Activated CD8-positive, alpha-beta memory T cell treated with anti-CD3 and anti-CD28 coated beads for 1 hour (primary cell): Measurements from ENCODE around the gene SLC39A10.
"Not testable (repeated sequence)": the region's sequence is repeated elsewhere in the genome, so short reads cannot be mapped to it uniquely, and the experiment has no call there.

Experiments
- DNase-seq, 2 donors: peaks; one replicate each; pipeline ENCODE4 v3.0.0-alpha.2; 2020; ENCODE audit warnings: low read depth in 1 of 2; ENCODE audit errors: extremely low read depth in 1 of 2

Gene SLC39A10

DNA sequence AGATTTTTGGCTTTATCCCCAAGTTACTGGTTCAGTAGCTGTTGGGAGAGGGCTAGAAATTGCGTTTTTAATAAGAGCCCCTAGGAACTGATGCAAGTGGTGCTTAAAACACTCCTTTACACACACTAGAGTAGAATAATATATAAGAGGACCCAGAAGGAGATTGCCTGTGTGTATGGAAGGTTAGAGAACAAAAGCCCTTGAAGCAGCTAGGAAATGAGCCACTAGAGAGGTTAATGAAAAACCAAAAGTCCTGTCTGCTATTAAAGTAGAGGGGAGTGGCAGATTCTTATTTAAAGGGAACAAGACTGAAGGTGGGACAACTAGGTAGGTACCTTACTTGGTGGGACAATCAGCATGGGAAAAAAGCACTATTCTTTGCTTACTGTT, 14.4 kb upstream of the SLC39A10 start:
- no peak for DNase-seq

DNA sequence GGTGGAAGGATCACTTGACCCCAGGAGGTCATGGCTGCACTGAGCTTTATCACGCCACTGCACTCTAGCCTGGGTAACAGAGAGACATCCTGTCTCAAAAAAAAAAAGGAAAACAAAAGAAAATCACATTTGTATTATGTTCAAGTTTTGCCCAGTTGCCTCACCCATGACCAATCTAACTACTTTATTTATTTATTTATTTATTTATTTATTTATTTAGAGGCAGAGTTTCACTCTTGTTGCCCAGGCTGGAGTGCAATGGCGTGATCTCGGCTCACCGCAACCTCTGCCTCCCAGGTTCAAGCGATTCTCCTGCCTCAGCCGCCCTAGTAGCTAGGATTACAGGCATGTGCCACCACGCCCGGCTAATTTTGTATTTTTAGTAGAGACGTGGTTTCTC, 12.3 kb upstream of the SLC39A10 start:
- DNase-seq: not testable (repeated sequence)

DNA sequence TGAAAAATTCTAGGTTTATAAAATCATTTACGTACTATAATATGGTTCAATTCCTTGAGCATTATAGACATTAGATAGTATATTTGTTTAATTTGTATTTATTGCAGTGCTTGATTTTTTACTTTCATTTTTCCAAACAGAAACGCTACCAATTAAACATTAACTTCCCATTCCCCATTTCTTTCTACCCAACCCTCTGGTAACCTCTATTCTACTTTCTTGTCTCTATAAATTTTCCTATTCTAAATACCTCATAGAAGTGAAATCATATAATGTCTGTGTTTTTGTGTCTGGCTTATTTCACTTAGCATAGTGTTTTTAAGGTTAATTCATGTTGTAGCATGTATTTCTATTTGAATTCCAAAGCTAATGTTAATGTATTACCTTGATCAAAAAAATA, 11.6 kb upstream of the SLC39A10 start:
- no peak for DNase-seq

DNA sequence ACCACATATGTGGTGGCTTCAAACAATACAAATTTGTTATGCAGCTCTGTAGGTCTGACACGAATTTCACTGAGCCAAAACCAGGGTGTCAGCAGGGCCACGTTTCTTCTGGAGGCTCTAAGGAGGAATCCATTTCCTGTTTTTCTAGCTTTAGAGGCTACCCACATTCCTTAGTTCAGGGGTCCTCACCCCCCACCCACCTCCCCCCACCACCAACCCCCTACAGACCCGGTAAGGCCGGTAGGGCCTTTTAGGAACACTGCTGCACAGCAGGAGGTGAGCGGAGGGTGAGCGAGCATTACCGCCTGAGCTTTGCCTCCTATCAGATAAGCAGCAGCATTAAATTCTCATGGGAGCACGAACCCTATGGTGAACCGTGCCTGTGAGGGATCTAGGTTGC, 10.6 kb upstream of the SLC39A10 start:
- no peak for DNase-seq

DNA sequence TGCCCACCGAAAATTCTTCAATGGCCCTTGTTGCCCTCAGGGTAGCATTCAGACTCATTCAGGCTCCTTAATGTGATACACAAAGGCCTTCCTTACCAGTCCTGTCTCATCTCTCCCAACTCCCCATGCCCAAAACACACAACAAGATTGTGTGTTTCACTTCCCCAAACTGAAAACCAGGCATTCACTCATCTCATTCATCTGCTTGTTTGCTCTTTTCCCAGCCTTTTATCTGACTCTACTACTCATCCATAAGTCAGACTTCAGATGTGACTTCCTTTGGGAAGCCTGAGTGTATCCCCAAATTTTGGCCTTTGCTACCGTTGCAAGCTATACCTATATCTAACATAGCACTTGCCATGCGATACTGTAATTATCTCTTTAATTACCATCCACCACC, 9.7 kb upstream of the SLC39A10 start:
- DNase-seq: no peak

DNA sequence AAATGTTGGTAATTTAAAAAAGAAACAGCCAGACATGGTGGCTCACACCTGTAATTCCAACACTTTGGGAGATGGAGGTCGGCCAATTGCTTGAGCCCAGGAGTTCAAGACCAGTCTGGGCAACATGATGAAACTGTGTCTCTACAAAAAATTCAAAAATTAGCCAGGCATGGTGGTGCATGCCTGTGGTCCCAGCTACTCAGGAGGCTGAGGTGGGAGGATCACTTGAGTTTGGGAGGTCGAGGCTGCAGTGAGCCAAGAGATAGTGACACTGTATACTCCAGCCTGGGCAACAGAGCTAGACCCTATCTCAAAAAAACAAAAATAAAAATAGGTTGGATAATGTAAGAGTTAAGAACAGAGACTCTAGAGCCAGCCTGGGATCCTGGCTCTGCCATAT, 8.7 kb upstream of the SLC39A10 start:
- not testable (repeated sequence) for DNase-seq

DNA sequence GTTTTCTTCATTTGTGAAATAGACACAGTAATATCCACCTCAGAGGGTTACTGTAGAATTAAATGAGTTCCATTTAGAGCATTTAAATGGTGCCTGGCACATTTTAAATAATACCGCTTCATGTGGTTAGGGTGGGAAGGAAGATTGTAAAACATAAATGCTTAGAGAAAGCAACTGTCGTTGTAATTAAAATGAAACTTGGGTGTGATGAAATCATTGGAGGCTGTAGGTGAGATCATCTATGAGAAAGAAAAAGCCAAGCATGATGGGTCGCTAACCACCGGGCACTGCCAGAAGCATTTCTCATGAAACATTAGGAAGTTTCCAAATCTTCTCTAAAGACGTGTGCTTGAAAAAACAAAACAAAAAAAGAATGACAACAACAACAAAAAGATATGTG, 8.2 kb upstream of the SLC39A10 start:
- DNase-seq: no peak

DNA sequence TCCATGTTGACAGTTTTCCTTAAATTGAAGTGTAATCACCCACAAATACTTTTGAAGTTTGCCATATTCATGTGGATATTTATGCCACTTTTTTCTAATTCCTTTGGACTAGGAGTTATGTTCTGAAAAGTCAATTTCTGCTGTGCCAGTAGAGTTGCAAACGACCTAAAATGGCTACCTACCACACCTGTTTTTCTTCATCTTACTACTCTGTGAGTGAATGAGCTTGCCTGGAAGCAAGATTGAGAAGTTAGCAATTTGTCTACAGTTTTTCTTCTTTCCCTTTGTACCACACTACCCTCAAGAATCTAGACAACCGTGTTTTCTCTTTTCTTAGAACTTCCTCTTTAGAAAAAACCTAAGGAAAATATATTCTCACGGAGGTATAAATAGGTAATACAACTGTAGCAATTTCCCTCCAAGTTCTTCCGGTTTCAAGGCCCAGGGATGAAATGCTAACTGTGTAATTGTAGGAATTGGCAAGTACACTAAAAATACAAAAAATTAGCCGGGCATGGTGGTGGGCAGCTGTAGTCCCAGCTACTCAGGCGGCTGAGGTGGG, 7.3 kb upstream of the SLC39A10 start:
- no peak for DNase-seq

DNA sequence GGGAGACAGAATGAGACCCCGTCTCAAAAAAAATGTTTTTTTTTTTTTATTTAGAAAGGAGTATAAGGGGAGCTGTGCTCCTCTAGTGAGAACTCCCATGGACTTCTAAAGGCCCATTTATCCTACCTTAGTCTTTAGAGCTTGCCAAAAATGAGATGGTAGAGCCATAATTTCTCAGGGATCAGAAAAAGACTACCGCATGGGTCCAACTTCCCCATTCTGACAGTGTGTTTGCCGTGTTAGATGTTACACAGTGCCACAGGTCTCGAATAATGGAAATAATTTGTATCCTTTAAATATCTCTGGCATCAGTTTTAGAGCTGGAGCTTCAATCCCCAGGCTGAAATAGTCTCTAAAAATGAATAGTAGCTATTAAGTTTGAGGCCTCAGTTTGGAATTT, 6.0 kb upstream of the SLC39A10 start:
- no peak for DNase-seq

DNA sequence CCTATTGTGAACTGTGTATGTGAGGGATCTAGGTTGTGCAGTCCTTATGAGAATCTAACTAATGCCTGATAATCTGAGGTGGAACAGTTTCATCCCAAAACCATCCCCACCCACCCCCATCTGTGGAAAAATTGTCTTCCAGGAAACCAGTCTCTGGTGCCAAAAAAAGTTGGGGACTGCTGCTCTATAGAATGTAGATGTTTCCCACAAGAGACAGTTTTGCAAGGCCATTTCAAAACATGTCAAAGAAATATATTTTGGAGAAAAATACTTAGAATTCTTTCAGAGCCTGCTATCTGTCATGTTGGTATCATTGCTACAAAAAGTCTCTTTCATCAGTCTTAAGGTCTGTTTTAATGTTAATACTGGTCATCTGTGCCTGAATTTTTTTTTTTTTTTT, 4.1 kb upstream of the SLC39A10 start:
- DNase-seq: no peak

DNA sequence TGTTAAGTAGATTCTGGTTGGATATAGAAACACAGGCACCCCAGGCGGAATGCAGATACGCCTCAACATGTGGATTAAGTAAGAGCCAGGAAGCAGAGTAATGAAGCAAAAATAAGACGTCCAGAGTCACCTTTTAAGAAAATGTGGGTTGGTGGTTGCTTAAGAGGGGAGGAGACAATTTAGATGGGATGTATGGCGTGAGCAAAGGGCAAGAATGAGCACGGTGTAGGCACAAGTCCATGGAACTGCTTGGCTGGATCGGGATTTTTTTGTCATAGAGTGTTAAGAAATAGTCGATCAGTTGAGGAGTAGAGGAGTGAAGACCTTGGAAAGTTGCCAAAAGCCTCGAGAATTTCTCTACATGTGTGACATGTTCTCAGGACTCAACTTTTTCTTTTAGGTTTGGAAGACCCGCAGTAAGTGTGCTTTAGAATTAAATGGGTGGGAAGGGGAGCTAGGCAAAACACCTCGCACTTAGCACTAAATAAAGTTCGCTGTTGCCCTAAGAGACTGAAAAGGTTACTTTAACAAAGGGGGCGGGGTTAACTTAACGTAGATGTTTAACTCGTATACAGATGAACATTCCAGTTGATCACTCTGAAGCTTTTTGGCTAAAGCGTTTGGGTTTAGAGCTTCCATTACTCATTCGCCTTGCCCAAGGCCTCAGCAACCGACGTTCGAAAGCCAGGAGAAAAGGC, 716 bp upstream of the SLC39A10 start:
- DNase-seq: no peak

DNA sequence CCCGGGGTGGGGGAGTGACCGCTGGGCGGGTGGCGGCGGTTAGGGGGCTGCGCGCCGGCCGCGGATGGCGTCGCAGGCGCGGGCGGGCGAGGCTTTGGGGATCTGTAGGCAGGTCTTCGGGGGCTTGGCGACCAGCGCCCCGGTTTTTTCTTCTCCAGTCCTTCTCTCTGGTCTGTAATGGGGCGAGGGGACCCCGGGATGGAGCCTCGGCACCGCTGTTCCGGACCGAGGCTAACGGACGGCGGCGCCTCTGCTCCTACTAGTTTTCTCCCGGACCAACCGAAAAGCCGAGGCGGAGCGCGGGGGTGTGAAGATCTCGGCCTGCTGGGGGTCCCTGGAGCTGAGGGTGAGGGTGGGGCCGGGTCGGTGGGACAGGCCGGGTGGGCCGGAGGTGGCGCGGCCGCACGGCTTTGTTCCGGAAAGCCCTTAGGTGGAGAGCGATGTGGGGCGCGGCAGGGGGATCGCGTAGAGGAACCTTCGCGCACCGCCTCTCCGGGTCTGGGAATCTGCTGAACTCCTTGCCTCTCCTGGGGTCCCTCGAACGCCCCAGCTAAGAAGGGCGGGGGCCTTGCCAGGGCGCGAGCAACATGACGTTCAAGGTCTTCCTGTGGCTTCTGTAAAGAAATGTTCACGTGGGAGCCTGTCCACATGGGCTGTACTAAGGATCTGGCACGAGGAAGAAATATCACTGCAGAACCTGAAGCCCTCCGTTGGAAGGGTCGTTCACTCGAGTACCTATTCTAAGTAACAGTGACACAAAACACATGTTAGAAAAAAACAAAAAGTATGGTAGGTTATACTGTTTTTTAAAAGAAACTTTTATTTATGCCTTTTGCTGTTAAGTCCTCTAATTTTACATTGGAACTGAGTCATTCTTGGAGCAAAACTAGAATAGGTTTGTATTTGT, 861 bp downstream of the SLC39A10 start:
- peak; percentile 29 to 34 for DNase-seq

DNA sequence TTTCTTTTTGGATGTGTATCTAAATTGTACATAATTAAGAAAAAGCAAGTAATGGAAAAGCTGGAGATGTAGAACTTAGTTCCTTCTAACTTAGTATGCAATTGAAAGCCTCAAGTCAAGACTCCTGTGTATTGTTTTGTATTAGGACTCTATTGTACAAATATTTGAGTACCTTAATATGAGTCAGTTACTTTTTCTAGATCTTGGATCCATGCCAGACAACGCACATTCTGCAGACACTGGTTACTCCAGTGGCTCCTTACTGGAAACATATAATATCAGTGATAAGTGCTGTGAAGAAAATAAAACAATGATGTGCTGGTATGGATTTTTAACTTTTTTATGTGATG, 1.5 kb downstream of the SLC39A10 start:
- DNase-seq: no peak

DNA sequence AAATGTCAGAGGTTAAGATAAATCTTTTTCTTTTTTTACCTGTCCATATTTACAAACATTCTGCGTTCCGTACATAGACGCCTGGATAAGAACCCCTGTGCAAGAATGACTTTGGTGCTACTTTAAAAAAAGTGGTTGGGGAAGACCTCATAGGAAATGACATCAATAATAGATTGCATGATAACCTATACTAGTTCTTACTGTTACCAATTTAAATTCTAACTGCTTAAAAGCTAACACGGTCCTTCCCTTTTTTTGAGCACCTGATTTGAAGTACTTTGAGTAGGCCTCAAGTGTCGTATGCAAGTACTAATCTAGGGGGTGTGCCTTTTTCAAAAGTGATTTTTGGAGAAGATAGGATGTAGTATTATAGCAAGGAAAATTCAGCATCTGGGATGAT, 2.1 kb downstream of the SLC39A10 start:
- no peak for DNase-seq

DNA sequence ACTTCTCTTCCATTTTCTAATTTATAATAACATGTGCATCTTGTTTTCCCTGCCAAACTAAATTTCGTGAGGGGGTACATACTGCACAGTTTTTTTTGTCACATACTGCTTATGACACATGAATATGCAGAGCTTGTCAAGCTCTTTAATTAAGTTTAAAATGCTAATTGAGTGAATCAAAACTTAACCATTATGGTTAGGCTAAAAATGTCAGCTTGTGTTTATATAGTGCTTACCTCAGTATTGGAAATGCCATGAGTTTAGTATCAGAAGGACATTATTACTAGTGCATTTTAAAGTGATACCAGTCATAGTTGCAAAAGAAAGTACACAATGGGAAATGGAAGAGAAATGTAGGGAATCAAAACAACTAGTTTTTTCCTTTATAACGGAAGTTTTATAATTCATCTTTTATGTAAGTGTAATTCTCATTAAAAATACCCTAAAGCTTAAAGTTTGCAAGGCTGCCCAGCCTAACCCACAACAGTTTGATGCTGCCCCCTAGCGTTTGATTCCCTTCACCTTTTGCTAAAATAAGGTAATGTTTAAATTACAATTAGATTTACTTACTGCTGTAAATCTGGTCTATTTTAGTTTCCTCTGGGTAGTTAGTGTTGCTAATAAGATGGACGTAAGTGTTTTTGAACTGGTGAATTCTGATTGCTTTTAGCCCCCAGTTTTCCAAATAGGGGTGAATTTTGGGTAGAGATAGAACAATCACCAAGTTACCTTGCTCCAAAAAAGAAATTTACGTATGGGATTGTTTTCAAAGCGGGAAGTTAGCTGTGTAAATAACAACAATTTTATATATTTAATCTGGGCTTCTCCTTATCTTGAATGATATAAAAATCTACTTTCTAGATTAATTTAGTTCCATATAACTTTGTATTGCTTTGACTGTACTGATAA, 3.2 kb downstream of the SLC39A10 start:
- DNase-seq: peak; percentile 67 to 75

DNA sequence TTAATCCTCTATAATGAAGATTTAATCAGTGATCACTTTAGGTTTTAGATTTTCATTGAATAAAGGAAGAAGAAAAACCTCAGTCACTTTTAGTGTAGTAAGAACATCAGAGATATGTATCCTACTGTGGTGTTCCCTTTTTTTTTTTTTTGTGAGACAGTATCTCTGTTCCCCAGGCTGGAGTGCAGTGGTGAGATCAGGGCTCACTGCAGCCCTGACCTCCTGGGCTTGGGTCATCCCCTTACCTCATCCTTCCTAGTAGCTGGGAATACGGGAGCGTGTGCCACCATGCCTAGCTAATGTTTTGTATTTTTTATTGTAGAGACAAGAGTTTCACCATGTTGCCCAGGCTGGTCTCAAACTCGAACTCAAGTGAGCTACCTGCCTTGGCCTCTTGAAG, 5.1 kb downstream of the SLC39A10 start:
- DNase-seq: no peak

DNA sequence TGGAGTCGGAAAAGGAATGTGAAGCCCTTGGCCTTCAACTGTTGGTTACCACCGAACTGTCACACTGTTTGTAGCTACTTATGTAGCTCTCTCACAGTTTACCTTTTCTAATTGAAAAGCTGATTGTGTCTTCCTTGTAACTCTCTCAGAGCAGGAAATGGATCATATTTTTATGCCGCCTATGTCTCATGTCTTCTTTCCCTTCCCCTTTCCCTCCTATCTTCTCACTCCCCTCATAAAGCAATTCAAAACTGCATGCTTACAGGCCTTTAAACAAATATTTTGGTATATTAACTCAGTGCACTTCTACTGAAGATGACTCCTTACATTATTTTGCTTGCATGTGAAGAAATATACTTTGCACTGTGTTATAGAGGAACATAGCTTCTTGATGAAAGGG, 6.0 kb downstream of the SLC39A10 start:
- DNase-seq: no peak

DNA sequence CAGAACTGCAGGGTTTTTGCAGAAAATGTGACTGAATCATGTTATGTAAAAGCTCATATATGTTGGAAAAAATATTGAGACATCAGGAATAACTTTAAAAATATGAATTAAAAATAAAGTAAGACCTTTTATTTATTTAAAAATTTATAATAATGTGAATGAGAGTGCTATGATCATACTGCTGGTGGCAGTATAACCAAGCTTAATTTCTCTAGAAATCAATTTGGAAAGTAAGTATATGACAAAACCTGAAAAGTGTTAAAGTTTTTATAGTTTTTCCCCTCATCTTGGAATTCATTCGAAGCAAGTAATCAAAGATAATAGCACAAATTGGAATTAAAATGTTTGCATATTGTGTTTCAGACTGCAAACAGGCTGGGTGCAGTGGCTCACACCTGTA, 7.5 kb downstream of the SLC39A10 start:
- no peak for DNase-seq

DNA sequence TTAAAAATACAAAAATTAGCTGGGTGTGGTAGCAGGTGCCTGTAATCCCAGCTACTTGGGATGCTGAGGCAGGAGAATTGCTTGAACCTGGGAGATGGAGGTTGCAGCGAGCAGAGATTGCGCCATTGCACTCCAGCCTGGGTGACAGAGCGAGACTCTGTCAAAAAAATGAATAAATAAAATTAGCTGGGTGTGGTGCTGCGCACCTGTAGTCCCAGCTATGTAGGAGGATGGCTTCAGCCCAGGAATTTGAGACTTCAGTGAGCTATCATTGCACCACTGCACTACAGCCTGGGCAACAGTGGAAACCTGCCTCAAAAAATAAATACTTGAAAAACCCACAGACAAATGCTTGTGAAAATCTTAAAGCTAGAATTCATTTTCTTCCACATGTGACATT, 8.1 kb downstream of the SLC39A10 start:
- DNase-seq: not testable (repeated sequence)

DNA sequence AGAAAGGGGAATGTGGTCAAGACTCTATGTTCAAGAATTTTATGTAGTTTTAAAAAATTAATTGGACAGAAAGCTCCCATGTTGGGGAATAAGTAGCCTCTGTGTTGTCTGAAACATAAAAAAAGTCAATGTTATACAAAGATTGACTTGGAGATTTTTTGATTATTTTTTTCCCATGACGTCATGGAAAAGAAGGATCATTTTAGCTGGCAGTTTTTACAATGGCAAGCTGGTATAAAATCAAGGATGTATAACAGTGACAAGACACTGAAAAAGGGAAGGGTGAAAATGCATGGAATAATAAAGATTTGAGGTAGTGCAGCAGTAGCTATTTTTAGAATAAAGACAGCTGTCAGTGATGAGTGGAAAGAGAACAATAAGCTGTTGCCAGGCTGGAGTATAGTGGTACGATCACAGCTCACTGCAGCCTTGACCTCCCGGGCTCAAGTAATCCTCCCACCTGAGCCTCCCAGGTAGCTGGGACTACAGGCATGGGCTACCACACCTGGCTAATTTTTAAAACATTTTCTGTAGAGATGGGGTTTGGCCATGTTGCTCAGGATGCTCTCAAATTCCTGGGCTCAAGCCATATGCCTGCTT, 9.2 kb downstream of the SLC39A10 start:
- DNase-seq: no peak

DNA sequence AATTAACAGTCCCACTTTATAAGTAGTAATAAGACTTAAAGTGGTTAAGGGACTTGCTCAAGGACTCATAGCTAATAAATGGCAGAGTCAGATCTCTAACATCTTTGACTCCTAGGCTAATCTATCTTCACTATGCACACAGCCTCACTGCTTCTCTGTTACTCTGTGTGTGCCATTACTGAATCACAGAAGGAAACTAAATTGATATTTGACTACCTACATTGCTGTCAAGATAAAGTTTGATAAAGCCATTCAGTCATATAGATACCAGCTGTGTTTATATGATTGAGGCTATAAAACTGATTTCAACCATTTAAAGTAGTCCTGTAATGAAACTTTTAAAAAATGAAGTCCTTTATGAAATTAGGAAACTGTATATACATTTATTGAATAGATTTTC, 10.9 kb downstream of the SLC39A10 start:
- no peak for DNase-seq
